Endothelial cell of umbilical vein (primary cell): Measurements from ENCODE around the gene SNAPC4. TPM values are rescaled to one million over a fixed set of nuclear protein-coding genes. Genes with fewer than 3 reads are reported as not detected.

Experiments
- BruUV-seq: library from RNA; stranded (reverse); fragments of 400-500 nt; replicated peaks from 2 replicates; lab custom pipeline; 2021; lab: Mats Ljungman, UMichigan
- CTCF ChIA-PET: fragments of 300-600, 350-600 bp; sonication (Branson Sonifier 250); formaldehyde crosslinking; loops from one replicate; lab custom pipeline; 2021; ENCODE audit warnings: antibody characterized with exemption, inconsistent platforms; lab: Charles Lee
- POLR2A ChIA-PET: fragments of 300-600, 350-600 bp; sonication (Branson Sonifier 250); formaldehyde crosslinking; loops from one replicate; lab custom pipeline; 2021; ENCODE audit warnings: antibody characterized with exemption, inconsistent platforms; lab: Charles Lee
- DNase-seq: peaks from one replicate; pipeline ENCODE4 v3.0.0-alpha.2; 2011; ENCODE audit warnings: low read depth, low spot score
- FAIRE-seq: peaks from 2 replicates; lab custom pipeline; 2011; peaks lifted over from hg19 to GRCh38; lab: Jason Lieb, UNC
- H2AFZ ChIP-seq: 2 replicates; pipeline ENCODE4 v1.6.0; 2012; ENCODE audit warnings: low read depth, low read length, control low read depth, inconsistent platforms
- H3K27ac ChIP-seq: 2 replicates; pipeline ENCODE4 v1.5.1; 2011; ENCODE audit warnings: low read depth, mild to moderate bottlenecking, control low read depth, low read length, moderate library complexity; ENCODE audit not compliant: insufficient read depth
- H3K27me3 ChIP-seq, 2 experiments: 2 replicates each; pipeline versions ENCODE4 v1.6.0 to v1.6.1; 2011; ENCODE audit warnings: low read length in 2 of 2, mixed read lengths in 1 of 2; ENCODE audit not compliant: control insufficient read depth in 2 of 2, insufficient read depth in 2 of 2
- H3K36me3 ChIP-seq, 2 experiments: 2 replicates in 1 of 2; 3 replicates in 1 of 2; pipeline ENCODE4 v1.5.1; 2011; ENCODE audit warnings: low read length in 2 of 2, mild to moderate bottlenecking in 1 of 2, moderate library complexity in 1 of 2; ENCODE audit not compliant: control insufficient read depth in 2 of 2, insufficient read depth in 2 of 2; ENCODE audit errors: extremely low read depth in 1 of 2
- H3K4me1 ChIP-seq: 3 replicates; pipeline ENCODE4 v1.5.1; 2011; ENCODE audit warnings: mild to moderate bottlenecking, low read length; ENCODE audit not compliant: control insufficient read depth, insufficient read depth; ENCODE audit errors: extremely low read depth
- H3K4me2 ChIP-seq: 2 replicates; pipeline ENCODE4 v1.6.1; 2011; ENCODE audit warnings: low read length, control low read depth, mixed read lengths; ENCODE audit not compliant: insufficient read depth
- H3K4me3 ChIP-seq, 3 experiments: fragments of 200-600 bp in 1 of 3; sonication (generic), shearing (Covaris generic) in 1 of 3; replicated peaks in 1 of 3; 2 replicates each; pipeline ENCODE4 v1.5.1; 2011 to 2016; ENCODE audit warnings: control low read depth in 3 of 3, low read length in 3 of 3, mild to moderate bottlenecking in 2 of 3, inconsistent platforms in 1 of 3, low read depth in 1 of 3, moderate library complexity in 1 of 3; ENCODE audit not compliant: insufficient read depth in 1 of 3
- H3K79me2 ChIP-seq: 2 replicates; pipeline ENCODE4 v1.6.0; 2012; ENCODE audit warnings: low read length, inconsistent platforms; ENCODE audit not compliant: control insufficient read depth, insufficient read depth
- H3K9ac ChIP-seq: replicated peaks from 2 replicates; pipeline ENCODE3; 2011; ENCODE audit warnings: low read length, control low read depth; ENCODE audit not compliant: insufficient read depth; ENCODE audit errors: extremely low read depth
- H3K9me1 ChIP-seq: replicated peaks from 3 replicates; pipeline ENCODE4 v1.6.0; 2011; ENCODE audit warnings: mild to moderate bottlenecking, low read length; ENCODE audit not compliant: control insufficient read depth, insufficient read depth; ENCODE audit errors: extremely low read depth
- H3K9me3 ChIP-seq: replicated peaks from 2 replicates; pipeline ENCODE4 v1.5.1; 2012; ENCODE audit warnings: low read length, inconsistent platforms; ENCODE audit not compliant: control insufficient read depth, insufficient read depth
- H4K20me1 ChIP-seq: replicated peaks from 2 replicates; pipeline ENCODE3; 2011; ENCODE audit warnings: mild to moderate bottlenecking, low read length; ENCODE audit not compliant: control insufficient read depth, insufficient read depth; ENCODE audit errors: extremely low read depth
- EZH2 ChIP-seq: IDR thresholded peaks from 2 replicates; pipeline ENCODE4 v1.6.1; 2012; ENCODE audit warnings: borderline replicate concordance, low read depth, mild to moderate bottlenecking, moderate library complexity, low read length, inconsistent platforms; ENCODE audit not compliant: severe bottlenecking
- FOS ChIP-seq: IDR thresholded peaks from 2 replicates; pipeline ENCODE4 v1.6.1; 2011; ENCODE audit warnings: mild to moderate bottlenecking, low read length, moderate library complexity, borderline replicate concordance; ENCODE audit not compliant: insufficient read depth
- GATA2 ChIP-seq: IDR thresholded peaks from 2 replicates; pipeline ENCODE4 v1.7.0; 2011; ENCODE audit warnings: low read depth, mild to moderate bottlenecking, moderate library complexity, mixed read lengths, low read length; ENCODE audit not compliant: insufficient read length, insufficient read depth
- JUN ChIP-seq: IDR thresholded peaks from 2 replicates; pipeline ENCODE4 v1.6.1; 2011; ENCODE audit warnings: borderline replicate concordance, low read depth; ENCODE audit not compliant: insufficient read length, insufficient read depth
- MAX ChIP-seq: IDR thresholded peaks from 2 replicates; pipeline ENCODE4 v1.6.1; 2011; ENCODE audit not compliant: insufficient read depth, insufficient read length
- MYC ChIP-seq: IDR thresholded peaks from one replicate; pipeline ENCODE4 v1.6.1; 2011; ENCODE audit warnings: mild to moderate bottlenecking, low read depth, low read length
- POLR2A ChIP-seq: IDR thresholded peaks from 2 replicates; pipeline ENCODE4 v1.6.1; 2012; ENCODE audit warnings: low read depth, mild to moderate bottlenecking, control low read depth, low read length
- POLR2AphosphoS5 ChIP-seq: IDR thresholded peaks from 2 replicates; pipeline ENCODE4 v1.6.1; 2012; ENCODE audit warnings: low read depth, mild to moderate bottlenecking, control low read depth, low read length, moderate library complexity; ENCODE audit not compliant: insufficient read depth
- dilution Hi-C: fragments of 300-500 bp; cut with MboI; formaldehyde crosslinking; loops from one replicate; pipeline ENCODE4 v1.15.0; 2019; ENCODE audit warnings: low sequenced_read_pairs; ENCODE audit not compliant: extremely low pct_ligation_motif_present
- intact Hi-C: fragments of 100-400 bp; cut with micrococcal nuclease; formaldehyde crosslinking; loops from one replicate; pipeline ENCODE4 v1.10.0; 2022
- polyA plus RNA-seq, 4 experiments: library from polyadenylated mRNA; depleted of rRNA in 3 of 4; stranded (reverse) in 3 of 4; unstranded in 1 of 4; fragments of >200 nt; gene quantifications; 2 replicates each; pipeline versions ENCODE4 v1.2.1 to v1.2.3, GENCODE V29; 2011 to 2012; ENCODE audit warnings: missing spikeins in 1 of 4
- total RNA-seq: library from RNA; stranded (reverse); gene quantifications from 2 replicates; pipeline ENCODE4 v1.2.3, GENCODE V29; 2021
- TF ChIP-seq, protein P1 (sequence below), 2 donors: IDR thresholded peaks; 1 replicate in 1 of 2; 2 replicates in 1 of 2; pipeline ENCODE4 v1.5.1; 2011; ENCODE audit warnings: low read length in 2 of 2, mild to moderate bottlenecking in 2 of 2, moderate library complexity in 2 of 2, control low read depth in 1 of 2, inconsistent platforms in 1 of 2, low read depth in 1 of 2; ENCODE audit not compliant: insufficient read depth in 1 of 2; ENCODE audit errors: extremely low read depth in 1 of 2

The SNAPC4 gene
- total and polyA plus RNA-seq, 2 donors (not counting 3 experiments of a cell fraction or from before 2014, with no cell fraction given) = 6.7 to 17.5 TPM

DNA sequence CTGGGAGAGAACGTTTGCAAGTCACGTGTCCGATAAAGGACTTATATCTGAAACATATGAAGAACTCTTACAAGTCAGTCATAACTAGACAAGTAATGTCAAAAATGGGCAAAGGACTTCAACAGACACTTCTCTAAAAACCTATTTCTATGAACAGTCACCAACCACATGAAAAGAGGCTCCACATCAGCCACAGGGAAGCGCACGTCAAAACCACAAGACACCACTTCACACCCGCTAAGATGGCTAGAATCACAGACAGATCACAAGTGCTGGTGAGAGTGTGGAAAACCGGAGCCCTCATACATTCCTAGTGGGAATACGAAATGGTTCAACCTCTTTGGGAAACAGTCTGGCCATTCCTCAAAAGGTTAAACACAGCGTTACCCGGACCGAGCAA, 15.0 kb downstream of the SNAPC4 start:
- DNase-seq = no peak
- Histone ChIP-seq H3K27ac (no peak overlapping the region), H3K27me3 (no peaks in the 10 kb centered on the region), H3K9me1 (no peaks in the 10 kb centered on the region), H3K4me1 (no peaks in the 10 kb centered on the region), H3K4me2 (no peak overlapping the region), H4K20me1 (no peaks in the 10 kb centered on the region), H3K9me3 (no peaks in the 10 kb centered on the region), H3K36me3 (peaks cover 4 to 67% of the 10 kb centered on the region in 2 experiments), H3K4me3 (no peak overlapping the region), H3K9ac (no peak overlapping the region), H3K79me2 (no peaks in the 10 kb centered on the region), H2AFZ (no peak overlapping the region)
- CTCF ChIA-PET = no interaction called here
- intact Hi-C loops (no loop called here), dilution Hi-C loops (no loop called here)
- no peak for FAIRE-seq
- BruUV-seq = no TSS peak
- POLR2A ChIA-PET = no interaction called here
- no peak for TF ChIP-seq MYC
- TF ChIP-seq EZH2 = no peak
- TF ChIP-seq FOS = no peak
- no peak for TF ChIP-seq JUN
- no peak for TF ChIP-seq GATA2
- TF ChIP-seq, protein P1, sequence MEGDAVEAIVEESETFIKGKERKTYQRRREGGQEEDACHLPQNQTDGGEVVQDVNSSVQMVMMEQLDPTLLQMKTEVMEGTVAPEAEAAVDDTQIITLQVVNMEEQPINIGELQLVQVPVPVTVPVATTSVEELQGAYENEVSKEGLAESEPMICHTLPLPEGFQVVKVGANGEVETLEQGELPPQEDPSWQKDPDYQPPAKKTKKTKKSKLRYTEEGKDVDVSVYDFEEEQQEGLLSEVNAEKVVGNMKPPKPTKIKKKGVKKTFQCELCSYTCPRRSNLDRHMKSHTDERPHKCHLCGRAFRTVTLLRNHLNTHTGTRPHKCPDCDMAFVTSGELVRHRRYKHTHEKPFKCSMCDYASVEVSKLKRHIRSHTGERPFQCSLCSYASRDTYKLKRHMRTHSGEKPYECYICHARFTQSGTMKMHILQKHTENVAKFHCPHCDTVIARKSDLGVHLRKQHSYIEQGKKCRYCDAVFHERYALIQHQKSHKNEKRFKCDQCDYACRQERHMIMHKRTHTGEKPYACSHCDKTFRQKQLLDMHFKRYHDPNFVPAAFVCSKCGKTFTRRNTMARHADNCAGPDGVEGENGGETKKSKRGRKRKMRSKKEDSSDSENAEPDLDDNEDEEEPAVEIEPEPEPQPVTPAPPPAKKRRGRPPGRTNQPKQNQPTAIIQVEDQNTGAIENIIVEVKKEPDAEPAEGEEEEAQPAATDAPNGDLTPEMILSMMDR (IDR thresholded peaks at IDR 0.05; ENCODE audit: extremely low read depth in 1 of 2, insufficient read depth in 1 of 2, low read depth in 1 of 2, low read length in 2 of 2) = no peak
- TF ChIP-seq MAX = no peak
- no peak for TF ChIP-seq POLR2A
- no peak for TF ChIP-seq POLR2AphosphoS5
